ENCODE data around the gene ARHGEF25. TPM values are rescaled to one million over a fixed set of nuclear protein-coding genes. Genes with fewer than 3 reads are reported as not detected.

ARHGEF25 gene
- total and polyA plus RNA-seq, 2 of the 13 experiments (the other 11 are each of a cell fraction or from before 2014, with no cell fraction given), result 11.5 to 12.5 TPM

DNA sequence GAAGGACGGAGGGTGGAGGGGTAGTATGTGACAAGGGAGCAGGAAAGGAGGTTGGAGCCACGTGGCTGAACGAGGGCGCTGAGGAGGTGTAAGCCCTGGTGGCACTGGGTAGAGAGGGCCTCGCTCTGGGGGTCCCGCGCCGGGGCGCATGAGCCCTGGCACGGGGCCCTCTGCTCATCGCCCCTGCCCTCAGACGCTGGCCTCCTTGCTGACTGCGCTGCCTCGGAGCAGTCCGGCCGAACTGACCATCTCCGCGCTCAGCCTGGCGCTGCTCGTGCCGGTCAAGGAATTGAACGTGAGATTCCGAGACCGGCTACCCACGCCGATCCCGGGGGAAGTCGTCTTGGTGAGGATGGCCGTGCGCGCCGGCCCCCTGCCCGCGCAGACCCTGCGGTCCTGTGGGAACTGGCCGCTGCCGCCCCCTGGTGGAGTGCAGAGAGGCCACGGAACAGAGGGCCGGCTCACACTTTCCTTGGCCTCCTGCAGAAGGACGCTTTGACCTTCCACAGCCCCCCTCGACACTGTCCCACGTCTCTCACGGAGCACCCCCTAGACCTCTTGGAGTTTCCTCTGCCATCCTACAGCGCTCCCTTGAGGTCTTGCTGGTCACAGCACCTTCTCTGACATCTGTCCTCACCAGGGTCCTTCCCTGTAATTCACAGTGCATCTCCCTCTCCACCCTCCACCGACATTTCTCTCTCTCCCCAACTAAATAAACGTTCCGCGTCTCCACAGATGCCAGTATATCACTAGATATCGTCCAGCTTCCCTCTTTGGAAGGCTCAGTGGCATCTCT is 10.5 kb downstream of the ARHGEF25 start (continued):
- 0 out of 2 replicates have a peak, but pooled peaks have one; percentile 27 for TF ChIP-seq KAT8 (CRISPR knock-in tag; IDR thresholded peaks at IDR 0.05)
- peak; percentile 38; the same call in 1 of the 2 replicates for TF ChIP-seq ZNF547 (CRISPR knock-in tag; IDR thresholded peaks at IDR 0.05)
- TF ChIP-seq MAFK (conservative IDR thresholded peaks at IDR 0.05 in 1 of 2, IDR thresholded peaks at IDR 0.05 in 1 of 2; ENCODE audit: low read length in 2 of 2), result no peak
- no peak for TF ChIP-seq RFX1 (IDR thresholded peaks at IDR 0.05)
- TF ChIP-seq ZSCAN30 (CRISPR knock-in tag; IDR thresholded peaks at IDR 0.05), result no peak
- TF ChIP-seq SIN3A (IDR thresholded peaks at IDR 0.05; ENCODE audit: borderline replicate concordance, low read depth, low read length), result no peak
- no peak for TF ChIP-seq MAZ (IDR thresholded peaks at IDR 0.05; ENCODE audit: borderline replicate concordance, low read depth, low read length)
- TF ChIP-seq MAZ (CRISPR knock-in tag; IDR thresholded peaks at IDR 0.05; ENCODE audit: low read depth), result no peak
- TF ChIP-seq, protein P1, sequence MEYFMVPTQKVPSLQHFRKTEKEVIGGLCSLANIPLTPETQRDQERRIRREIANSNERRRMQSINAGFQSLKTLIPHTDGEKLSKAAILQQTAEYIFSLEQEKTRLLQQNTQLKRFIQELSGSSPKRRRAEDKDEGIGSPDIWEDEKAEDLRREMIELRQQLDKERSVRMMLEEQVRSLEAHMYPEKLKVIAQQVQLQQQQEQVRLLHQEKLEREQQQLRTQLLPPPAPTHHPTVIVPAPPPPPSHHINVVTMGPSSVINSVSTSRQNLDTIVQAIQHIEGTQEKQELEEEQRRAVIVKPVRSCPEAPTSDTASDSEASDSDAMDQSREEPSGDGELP (IDR thresholded peaks at IDR 0.05; ENCODE audit: borderline replicate concordance, low read depth), result no peak
- TF ChIP-seq FOXA3 (CRISPR knock-in tag; IDR thresholded peaks at IDR 0.05), result no peak
- TF ChIP-seq FOXA1 (IDR thresholded peaks at IDR 0.05), result no peak
- TF ChIP-seq FOXA1 (CRISPR knock-in tag; IDR thresholded peaks at IDR 0.05), result no peak
- TF ChIP-seq, protein P2, sequence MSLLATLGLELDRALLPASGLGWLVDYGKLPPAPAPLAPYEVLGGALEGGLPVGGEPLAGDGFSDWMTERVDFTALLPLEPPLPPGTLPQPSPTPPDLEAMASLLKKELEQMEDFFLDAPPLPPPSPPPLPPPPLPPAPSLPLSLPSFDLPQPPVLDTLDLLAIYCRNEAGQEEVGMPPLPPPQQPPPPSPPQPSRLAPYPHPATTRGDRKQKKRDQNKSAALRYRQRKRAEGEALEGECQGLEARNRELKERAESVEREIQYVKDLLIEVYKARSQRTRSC (CRISPR knock-in tag; IDR thresholded peaks at IDR 0.05; ENCODE audit: low read depth), result no peak
- TF ChIP-seq, protein P3, sequence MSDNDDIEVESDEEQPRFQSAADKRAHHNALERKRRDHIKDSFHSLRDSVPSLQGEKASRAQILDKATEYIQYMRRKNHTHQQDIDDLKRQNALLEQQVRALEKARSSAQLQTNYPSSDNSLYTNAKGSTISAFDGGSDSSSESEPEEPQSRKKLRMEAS (IDR thresholded peaks at IDR 0.05), result peak; percentile 29; the same call in 1 of the 2 replicates
- TF ChIP-seq, protein P4, sequence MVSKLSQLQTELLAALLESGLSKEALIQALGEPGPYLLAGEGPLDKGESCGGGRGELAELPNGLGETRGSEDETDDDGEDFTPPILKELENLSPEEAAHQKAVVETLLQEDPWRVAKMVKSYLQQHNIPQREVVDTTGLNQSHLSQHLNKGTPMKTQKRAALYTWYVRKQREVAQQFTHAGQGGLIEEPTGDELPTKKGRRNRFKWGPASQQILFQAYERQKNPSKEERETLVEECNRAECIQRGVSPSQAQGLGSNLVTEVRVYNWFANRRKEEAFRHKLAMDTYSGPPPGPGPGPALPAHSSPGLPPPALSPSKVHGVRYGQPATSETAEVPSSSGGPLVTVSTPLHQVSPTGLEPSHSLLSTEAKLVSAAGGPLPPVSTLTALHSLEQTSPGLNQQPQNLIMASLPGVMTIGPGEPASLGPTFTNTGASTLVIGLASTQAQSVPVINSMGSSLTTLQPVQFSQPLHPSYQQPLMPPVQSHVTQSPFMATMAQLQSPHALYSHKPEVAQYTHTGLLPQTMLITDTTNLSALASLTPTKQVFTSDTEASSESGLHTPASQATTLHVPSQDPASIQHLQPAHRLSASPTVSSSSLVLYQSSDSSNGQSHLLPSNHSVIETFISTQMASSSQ (IDR thresholded peaks at IDR 0.05; ENCODE audit: low read depth), result no peak
- TF ChIP-seq, protein P4 (CRISPR knock-in tag; IDR thresholded peaks at IDR 0.05; ENCODE audit: borderline replicate concordance), result no peak
- TF ChIP-seq, protein P5, sequence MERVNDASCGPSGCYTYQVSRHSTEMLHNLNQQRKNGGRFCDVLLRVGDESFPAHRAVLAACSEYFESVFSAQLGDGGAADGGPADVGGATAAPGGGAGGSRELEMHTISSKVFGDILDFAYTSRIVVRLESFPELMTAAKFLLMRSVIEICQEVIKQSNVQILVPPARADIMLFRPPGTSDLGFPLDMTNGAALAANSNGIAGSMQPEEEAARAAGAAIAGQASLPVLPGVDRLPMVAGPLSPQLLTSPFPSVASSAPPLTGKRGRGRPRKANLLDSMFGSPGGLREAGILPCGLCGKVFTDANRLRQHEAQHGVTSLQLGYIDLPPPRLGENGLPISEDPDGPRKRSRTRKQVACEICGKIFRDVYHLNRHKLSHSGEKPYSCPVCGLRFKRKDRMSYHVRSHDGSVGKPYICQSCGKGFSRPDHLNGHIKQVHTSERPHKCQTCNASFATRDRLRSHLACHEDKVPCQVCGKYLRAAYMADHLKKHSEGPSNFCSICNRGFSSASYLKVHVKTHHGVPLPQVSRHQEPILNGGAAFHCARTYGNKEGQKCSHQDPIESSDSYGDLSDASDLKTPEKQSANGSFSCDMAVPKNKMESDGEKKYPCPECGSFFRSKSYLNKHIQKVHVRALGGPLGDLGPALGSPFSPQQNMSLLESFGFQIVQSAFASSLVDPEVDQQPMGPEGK (CRISPR knock-in tag; IDR thresholded peaks at IDR 0.05), result 0 out of 2 replicates have a peak, but pooled peaks have one; percentile 12
- TF ChIP-seq NCOA2 (CRISPR knock-in tag; IDR thresholded peaks at IDR 0.05), result no peak
- TF ChIP-seq IKZF1 (IDR thresholded peaks at IDR 0.05), result no peak
- TF ChIP-seq, protein P6, sequence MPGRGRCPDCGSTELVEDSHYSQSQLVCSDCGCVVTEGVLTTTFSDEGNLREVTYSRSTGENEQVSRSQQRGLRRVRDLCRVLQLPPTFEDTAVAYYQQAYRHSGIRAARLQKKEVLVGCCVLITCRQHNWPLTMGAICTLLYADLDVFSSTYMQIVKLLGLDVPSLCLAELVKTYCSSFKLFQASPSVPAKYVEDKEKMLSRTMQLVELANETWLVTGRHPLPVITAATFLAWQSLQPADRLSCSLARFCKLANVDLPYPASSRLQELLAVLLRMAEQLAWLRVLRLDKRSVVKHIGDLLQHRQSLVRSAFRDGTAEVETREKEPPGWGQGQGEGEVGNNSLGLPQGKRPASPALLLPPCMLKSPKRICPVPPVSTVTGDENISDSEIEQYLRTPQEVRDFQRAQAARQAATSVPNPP (CRISPR knock-in tag; IDR thresholded peaks at IDR 0.05), result no peak
- no peak for TF ChIP-seq HIVEP1 (CRISPR knock-in tag; IDR thresholded peaks at IDR 0.05)
- no peak for TF ChIP-seq CC2D1A (CRISPR knock-in tag; IDR thresholded peaks at IDR 0.05)
- no peak for TF ChIP-seq HDAC2 (CRISPR knock-in tag; IDR thresholded peaks at IDR 0.05)
